Measurements from ENCODE around the gene NFS1.

Gene NFS1

GRCh38 chr20:35721219-35721618, 22.1 kb upstream of the NFS1 start:
- Histone ChIP-seq H3K4me2 (ENCODE audit: low read depth, low read length, poor library complexity, severe bottlenecking) (no peak overlapping the region), H3K9me3 (ENCODE audit: insufficient read depth, low read length) (no peaks in the 10 kb centered on the region), H3K4me3 (ENCODE audit: insufficient read depth, low read length, poor library complexity, severe bottlenecking) (no peak overlapping the region), H3K27me3 (ENCODE audit: low read length) (no peaks in the 10 kb centered on the region), H3K9me2 (replicated peaks; ENCODE audit: insufficient read depth, low read length) (no peaks in the 10 kb centered on the region), H3F3A (ENCODE audit: insufficient read depth) (peaks cover 39% of the 10 kb centered on the region), H3K27ac (ENCODE audit: low read depth, low read length) (no peak overlapping the region), H4K20me1 (ENCODE audit: low read depth, low read length) (peaks cover 64% of the 10 kb centered on the region), H3K9ac (ENCODE audit: low read length) (no peak overlapping the region), H3K36me3 (ENCODE audit: low read length) (peaks cover 64% of the 10 kb centered on the region), H3K79me2 (ENCODE audit: insufficient read depth, low read length) (peaks cover 86% of the 10 kb centered on the region), H2AFZ (ENCODE audit: low read depth, low read length, severe bottlenecking) (no peak overlapping the region)
- TF ChIP-seq CTCF (IDR thresholded peaks at IDR 0.05; ENCODE audit: insufficient read depth, low read length, poor library complexity, severe bottlenecking) (no peak), EZH2phosphoT487 (conservative IDR thresholded peaks at IDR 0.05; ENCODE audit: low read length) (no peak)

- no peak overlapping the region for H3K4me3 ChIP-seq (ENCODE audit: insufficient read depth, low read length, poor library complexity, severe bottlenecking)
- peaks cover 85% of the 10 kb centered on the region for H3K79me2 ChIP-seq (ENCODE audit: insufficient read depth, low read length)
- H3K9me2 ChIP-seq (replicated peaks; ENCODE audit: insufficient read depth, low read length), result no peaks in the 10 kb centered on the region
- no peak overlapping the region for H3K4me2 ChIP-seq (ENCODE audit: low read depth, low read length, poor library complexity, severe bottlenecking)
- H3K27ac ChIP-seq (ENCODE audit: low read depth, low read length), result no peak overlapping the region
- TF ChIP-seq EZH2phosphoT487 (conservative IDR thresholded peaks at IDR 0.05; ENCODE audit: low read length), result no peak
- no peak for TF ChIP-seq CTCF (IDR thresholded peaks at IDR 0.05; ENCODE audit: insufficient read depth, low read length, poor library complexity, severe bottlenecking)
- H3K27me3 ChIP-seq (ENCODE audit: low read length), result no peaks in the 10 kb centered on the region
- H3F3A ChIP-seq (ENCODE audit: insufficient read depth), result peaks cover 39% of the 10 kb centered on the region
- H3K9ac ChIP-seq (ENCODE audit: low read length), result no peak overlapping the region
- H3K9me3 ChIP-seq (ENCODE audit: insufficient read depth, low read length), result no peaks in the 10 kb centered on the region
- H4K20me1 ChIP-seq (ENCODE audit: low read depth, low read length), result peaks cover 63% of the 10 kb centered on the region
- no peak overlapping the region for H2AFZ ChIP-seq (ENCODE audit: low read depth, low read length, severe bottlenecking)
- H3K36me3 ChIP-seq (ENCODE audit: low read length), result peaks cover 69% of the 10 kb centered on the region
Observed at GRCh38 chr20:35720165-35721123, 21.3 kb upstream of the NFS1 start.

- H3K4me3 ChIP-seq (ENCODE audit: insufficient read depth, low read length, poor library complexity, severe bottlenecking), result no peak overlapping the region
- no peak overlapping the region for H3K27ac ChIP-seq (ENCODE audit: low read depth, low read length)
- no peak overlapping the region for H3K9ac ChIP-seq (ENCODE audit: low read length)
- H2AFZ ChIP-seq (ENCODE audit: low read depth, low read length, severe bottlenecking), result no peak overlapping the region
- no peak for TF ChIP-seq EZH2phosphoT487 (conservative IDR thresholded peaks at IDR 0.05; ENCODE audit: low read length)
- peaks cover 65% of the 10 kb centered on the region for H4K20me1 ChIP-seq (ENCODE audit: low read depth, low read length)
- peaks cover 73% of the 10 kb centered on the region for H3K36me3 ChIP-seq (ENCODE audit: low read length)
- no peaks in the 10 kb centered on the region for H3K9me3 ChIP-seq (ENCODE audit: insufficient read depth, low read length)
- peaks cover 90% of the 10 kb centered on the region for H3K79me2 ChIP-seq (ENCODE audit: insufficient read depth, low read length)
- no peaks in the 10 kb centered on the region for H3K9me2 ChIP-seq (replicated peaks; ENCODE audit: insufficient read depth, low read length)
- H3K4me2 ChIP-seq (ENCODE audit: low read depth, low read length, poor library complexity, severe bottlenecking), result no peak overlapping the region
- no peaks in the 10 kb centered on the region for H3K27me3 ChIP-seq (ENCODE audit: low read length)
- peaks cover 34% of the 10 kb centered on the region for H3F3A ChIP-seq (ENCODE audit: insufficient read depth)
Observed at GRCh38 chr20:35719717-35720116, 20.6 kb upstream of the NFS1 start.
